ENCODE results near the gene PLIN1.

GRCh38 chr15:89668171-89668570 lies 11.0 kb downstream of the PLIN1 start:
- TF ChIP-seq EZH2 (IDR thresholded peaks at IDR 0.05; ENCODE audit: borderline replicate concordance, insufficient read depth, low read depth, low read length, poor library complexity, severe bottlenecking) (no peak), CTCF (IDR thresholded peaks at IDR 0.05) (no peak)
